HG03558 (cell line): ENCODE data around the gene SYN1.
"Not testable (repeated sequence)": the region's sequence is repeated elsewhere in the genome, so short reads cannot be mapped to it uniquely, and the experiment has no call there.

Experiments used
- ATAC-seq: cut with Tn5 transposase; IDR thresholded peaks from one replicate; pipeline ENCODE4 v1.9.1; 2021; ENCODE audit warnings: moderate number of reproducible peaks; ENCODE audit not compliant: unreplicated experiment; ENCODE audit errors: extremely low read depth

The SYN1 gene

GRCh38 chrX:47603125-47603524 is 16.5 kb downstream of the SYN1 start:
- not testable (repeated sequence) for ATAC-seq

DNA sequence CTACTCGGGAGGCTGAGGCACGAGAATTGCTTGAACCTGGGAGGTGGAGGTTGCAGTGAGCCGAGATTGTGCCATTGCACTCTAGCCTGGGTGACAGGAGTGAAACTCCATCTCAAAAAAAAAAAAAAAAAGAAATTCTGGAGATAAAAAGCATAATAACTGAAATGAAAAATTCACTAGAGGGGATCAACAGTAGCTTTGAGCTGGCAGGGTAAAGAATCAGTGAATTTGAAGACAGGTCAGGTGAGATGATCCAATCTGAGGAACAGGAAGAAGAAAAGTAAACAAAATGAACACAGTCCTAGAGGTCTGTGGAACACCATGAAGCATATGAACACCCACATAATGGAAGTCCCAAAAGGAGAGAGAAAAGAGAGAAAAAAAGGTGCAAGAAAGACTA is 22.4 kb downstream of the SYN1 start:
- ATAC-seq, result no peak

DNA sequence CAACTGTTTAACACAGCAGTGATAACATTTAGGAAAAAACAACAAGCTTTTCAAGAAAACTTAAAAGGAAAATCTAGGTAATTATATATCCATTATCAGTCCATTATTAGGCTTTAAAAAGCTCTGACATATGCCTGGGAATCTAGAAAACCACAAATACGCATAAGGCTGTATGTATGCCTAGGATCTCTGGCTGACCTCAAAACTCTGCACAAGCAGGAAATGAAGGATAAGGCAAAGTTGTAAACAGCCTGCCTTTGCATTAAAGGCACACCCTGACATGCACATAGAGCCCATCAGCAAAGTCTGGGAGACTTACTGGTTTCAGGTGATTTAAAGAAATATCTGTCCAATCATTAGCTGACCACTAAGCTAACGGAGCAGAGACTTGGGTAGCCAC is 23.4 kb downstream of the SYN1 start:
- no peak for ATAC-seq

GRCh38 chrX:47595716-47596251 is 23.9 kb downstream of the SYN1 start:
- no peak for ATAC-seq

DNA sequence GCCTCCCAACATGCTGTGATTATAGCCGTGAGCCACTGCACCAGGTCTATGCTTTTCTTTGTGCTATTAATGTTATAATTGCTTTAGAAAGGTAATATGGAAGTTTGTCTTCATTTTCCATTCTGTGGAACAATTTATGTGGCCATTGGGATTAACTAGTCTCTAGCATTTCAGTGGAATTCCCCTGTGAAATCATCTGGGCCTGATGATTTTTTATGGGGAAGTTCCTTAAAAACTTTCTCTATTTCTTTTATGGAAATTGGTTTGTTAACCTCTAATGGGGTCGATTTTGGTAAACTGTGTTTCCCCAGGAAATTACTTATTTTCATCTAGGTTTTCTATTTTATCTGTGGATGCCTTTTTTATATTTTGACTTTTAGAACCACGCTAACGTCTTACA is 26.1 kb downstream of the SYN1 start:
- no peak for ATAC-seq

DNA sequence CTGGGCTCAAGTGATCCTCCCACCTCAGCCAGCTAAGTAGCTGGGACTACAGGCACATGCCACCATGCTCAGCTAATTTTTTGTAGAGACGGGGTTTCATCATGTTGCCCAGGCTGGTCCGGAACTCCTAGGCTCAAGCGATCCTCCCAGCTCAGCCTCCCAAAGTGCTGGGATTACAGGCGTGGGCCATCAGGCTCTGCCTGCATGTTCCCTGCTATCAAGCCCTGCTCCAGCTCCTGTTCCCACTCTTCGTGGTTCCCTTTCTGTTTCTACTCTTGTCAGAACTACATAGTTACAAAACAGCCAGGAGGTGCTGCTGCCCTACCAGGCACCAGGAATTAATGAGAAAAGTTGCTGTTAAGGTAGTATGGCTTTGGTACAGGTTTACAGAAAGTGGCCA is 28.7 kb downstream of the SYN1 start:
- no peak for ATAC-seq

GRCh38 chrX:47587906-47588735 is 31.5 kb downstream of the SYN1 start:
- no peak for ATAC-seq

DNA sequence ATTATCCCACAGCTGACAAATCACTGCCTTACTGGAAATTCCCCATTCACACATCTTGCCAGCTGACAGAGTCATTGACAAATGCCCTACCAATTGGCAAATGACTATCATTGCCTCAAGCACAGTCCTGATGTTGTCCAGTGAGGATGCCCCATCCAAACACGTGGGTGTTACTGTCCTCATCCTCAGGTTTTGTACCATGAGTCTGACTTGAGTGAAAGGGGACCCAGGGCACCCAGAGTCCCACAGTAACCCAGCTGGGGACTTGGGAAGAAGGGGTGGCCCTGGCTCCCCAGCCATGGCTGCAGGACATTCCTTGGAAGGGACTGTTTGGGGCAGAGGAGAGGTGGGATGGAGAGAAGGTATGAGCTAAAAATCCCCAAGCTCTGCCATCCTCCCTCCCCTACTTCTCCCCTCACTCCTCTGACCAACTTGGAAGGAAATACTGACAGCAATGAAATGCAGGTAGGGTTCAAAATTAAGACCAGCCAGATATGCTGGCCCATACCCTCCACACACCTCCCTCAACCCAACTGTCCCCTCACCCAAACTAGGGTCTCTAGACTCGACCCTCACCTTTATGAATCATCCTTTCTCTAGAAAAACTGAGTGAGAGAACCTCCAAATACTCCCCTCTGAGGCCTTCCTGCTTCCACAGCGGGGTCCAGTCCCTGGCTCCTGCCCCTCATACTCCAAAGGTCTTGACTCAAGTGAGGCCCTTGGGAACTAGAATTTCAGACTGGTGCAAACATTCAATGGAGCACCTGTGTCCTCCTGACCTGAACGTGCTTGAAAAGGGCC is 32.4 kb downstream of the SYN1 start:
- ATAC-seq, result no peak

GRCh38 chrX:47586043-47586787 is 33.4 kb downstream of the SYN1 start:
- ATAC-seq, result no peak

GRCh38 chrX:47585273-47585672 is 34.4 kb downstream of the SYN1 start:
- ATAC-seq, result no peak

- no peak for ATAC-seq
These were observed 34.9 kb downstream of the SYN1 start for GRCh38 chrX:47584714-47585113.

GRCh38 chrX:47583240-47583861 is 36.3 kb downstream of the SYN1 start:
- no peak for ATAC-seq

DNA sequence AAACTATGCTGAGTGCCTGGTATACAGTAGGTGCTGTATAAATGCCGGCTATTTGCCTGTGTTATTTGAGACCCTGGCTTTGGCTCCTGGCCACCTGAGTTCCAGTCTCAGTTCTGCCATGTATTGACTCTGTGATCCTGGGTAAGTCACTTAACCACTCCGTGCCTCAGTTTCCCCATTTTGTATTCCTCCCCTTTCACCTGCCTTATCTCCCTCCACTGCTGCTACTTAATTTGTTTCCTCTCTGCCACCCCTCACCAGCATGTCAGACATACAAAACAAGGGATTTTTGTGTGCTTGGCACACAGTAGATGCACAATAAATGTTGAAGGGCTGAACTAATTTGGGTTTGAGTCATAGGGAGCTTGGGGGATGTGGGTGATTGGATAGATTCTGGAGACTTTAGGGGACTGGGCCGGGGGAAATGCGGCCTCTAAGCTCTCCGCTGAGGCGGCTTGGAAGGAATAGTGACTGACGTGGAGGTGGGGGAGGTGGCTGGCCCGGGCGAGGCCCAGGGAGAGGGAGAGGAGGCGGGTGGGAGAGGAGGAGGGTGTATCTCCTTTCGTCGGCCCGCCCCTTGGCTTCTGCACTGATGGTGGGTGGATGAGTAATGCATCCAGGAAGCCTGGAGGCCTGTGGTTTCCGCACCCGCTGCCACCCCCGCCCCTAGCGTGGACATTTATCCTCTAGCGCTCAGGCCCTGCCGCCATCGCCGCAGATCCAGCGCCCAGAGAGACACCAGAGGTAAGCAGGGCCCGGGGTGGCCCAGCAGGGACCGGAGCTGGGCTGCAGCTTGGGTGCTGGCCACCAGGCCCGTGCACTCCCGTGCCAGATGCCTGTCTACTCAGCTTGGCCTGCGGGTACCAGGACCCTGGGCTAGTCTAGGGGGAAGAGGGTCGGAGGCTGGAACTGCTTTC is 37.7 kb downstream of the SYN1 start, which contains the start of gene TIMP1:
TSS of gene TIMP1 (plus strand) at position 706 of the 917 bp plus-strand sequence. CDS start 980 bp downstream, outside the sequence.
- peak; percentile 37 for ATAC-seq

DNA sequence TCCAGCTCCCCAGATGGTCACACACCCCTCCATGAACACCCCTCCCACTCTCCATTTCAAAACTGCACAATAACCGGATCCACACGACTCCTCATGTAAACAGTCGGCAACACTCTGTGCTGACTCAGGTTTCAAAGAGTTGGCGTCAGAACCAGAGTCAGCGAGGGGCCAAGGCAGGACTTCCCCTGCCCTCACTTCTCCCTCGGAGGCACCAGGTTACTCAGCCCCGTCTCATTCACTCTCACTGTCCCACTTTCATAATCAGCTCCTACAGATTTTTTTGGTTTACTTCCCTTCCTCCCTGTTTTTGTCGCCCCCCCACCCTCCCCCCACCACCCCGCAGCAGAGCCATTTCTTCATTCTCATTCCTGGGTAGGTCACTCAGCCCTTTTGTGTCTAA is 40.1 kb downstream of the SYN1 start:
- ATAC-seq, result no peak

DNA sequence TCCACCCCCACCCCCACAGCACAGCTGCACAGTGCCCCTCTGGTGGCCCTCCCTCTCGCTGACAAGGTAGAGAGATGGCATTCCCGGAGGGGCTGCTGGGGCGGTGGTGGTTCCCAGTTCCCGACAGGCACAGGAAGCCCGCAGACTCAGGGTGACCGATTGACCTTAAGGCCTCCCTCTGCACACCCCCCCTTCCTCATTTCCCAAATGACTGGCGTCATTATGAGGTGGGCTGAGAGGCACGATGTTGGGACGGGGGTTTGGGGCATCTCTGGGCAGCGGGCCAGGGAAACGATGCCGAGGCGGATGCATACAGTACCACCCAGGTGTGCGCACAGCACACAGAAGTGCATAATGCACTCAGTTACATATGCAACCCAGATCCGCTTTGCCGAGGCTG is 41.0 kb downstream of the SYN1 start:
- no peak for ATAC-seq

GRCh38 chrX:47577901-47578300 is 41.8 kb downstream of the SYN1 start:
- ATAC-seq, result no peak

DNA sequence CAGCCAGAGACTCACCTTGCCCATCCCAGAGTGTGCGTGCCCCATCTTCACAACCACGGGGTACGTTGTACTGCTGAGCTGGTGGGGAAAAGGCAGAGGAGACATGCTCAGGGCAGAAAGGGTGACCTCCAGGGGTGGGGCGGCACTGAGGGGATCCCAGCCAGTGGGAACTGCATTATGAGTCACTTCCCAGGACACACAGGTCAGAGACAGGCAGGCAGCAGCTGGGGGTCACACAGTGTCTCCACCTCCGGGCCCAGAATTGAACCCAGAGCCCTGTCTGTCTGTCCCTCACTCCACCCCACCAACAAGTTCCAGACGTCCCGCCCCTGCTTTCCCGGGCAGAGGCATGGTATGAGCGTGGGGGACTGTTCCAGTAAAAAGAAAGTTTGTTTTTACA is 42.2 kb downstream of the SYN1 start:
- no peak for ATAC-seq

GRCh38 chrX:47576021-47576898 is 43.4 kb downstream of the SYN1 start:
- ATAC-seq, result no peak
